Measurements from ENCODE around the gene TC2N. TPM values are rescaled to one million over a fixed set of nuclear protein-coding genes. Genes with fewer than 3 reads are reported as not detected.
"Not testable (repeated sequence)": the region's sequence is repeated elsewhere in the genome, so short reads cannot be mapped to it uniquely, and the experiment has no call there.

The TC2N gene
- total RNA-seq, 1 experiment from 2014 or later = not detected

- not testable (repeated sequence) for H3K9ac ChIP-seq (ENCODE audit: low read length); H3K4me1 ChIP-seq (ENCODE audit: low read length); H3K36me3 ChIP-seq (ENCODE audit: insufficient read depth, low read length); DNase-seq; H3K27ac ChIP-seq (ENCODE audit: low read length); H3K27me3 ChIP-seq (ENCODE audit: low read length); H3K4me2 ChIP-seq (ENCODE audit: low read depth, low read length, poor library complexity, severe bottlenecking); H2AFZ ChIP-seq (ENCODE audit: low read length); H4K20me1 ChIP-seq (ENCODE audit: insufficient read depth, low read depth, low read length); H3K4me3 ChIP-seq (ENCODE audit: low read length); H3K79me2 ChIP-seq (ENCODE audit: low read length); H3K9me2 ChIP-seq (replicated peaks; ENCODE audit: insufficient read depth, low read length)
- H3K9me3 ChIP-seq (ENCODE audit: low read length) = peaks cover 30% of the 10 kb centered on the region
Measured at GRCh38 chr14:91806094-91806493, 61.2 kb downstream of the TC2N start.

GRCh38 chr14:91805659-91806058 lies 61.7 kb downstream of the TC2N start:
- no peaks in the 10 kb centered on the region for H3K36me3 ChIP-seq (ENCODE audit: insufficient read depth, low read length)
- no peak overlapping the region for H3K9ac ChIP-seq (ENCODE audit: low read length)

GRCh38 chr14:91801358-91801757 lies 66.0 kb downstream of the TC2N start:
- Histone ChIP-seq H3K36me3 (ENCODE audit: insufficient read depth, low read length) (no peaks in the 10 kb centered on the region), H3K4me3 (ENCODE audit: low read length) (no peak overlapping the region), H3K4me2 (ENCODE audit: low read depth, low read length, poor library complexity, severe bottlenecking) (no peak overlapping the region), H4K20me1 (ENCODE audit: insufficient read depth, low read depth, low read length) (no peaks in the 10 kb centered on the region), H3K9me2 (replicated peaks; ENCODE audit: insufficient read depth, low read length) (no peaks in the 10 kb centered on the region), H2AFZ (ENCODE audit: low read length) (no peak overlapping the region), H3K4me1 (ENCODE audit: low read length) (no peaks in the 10 kb centered on the region), H3K27me3 (ENCODE audit: low read length) (no peaks in the 10 kb centered on the region; the same call in 1 of the 2 replicates), H3K9me3 (ENCODE audit: low read length) (peaks cover 2% of the 10 kb centered on the region), H3K79me2 (ENCODE audit: low read length) (no peaks in the 10 kb centered on the region), H3K9ac (ENCODE audit: low read length) (no peak overlapping the region), H3K27ac (ENCODE audit: low read length) (no peak overlapping the region)
- DNase-seq = no peak

More at GRCh38 chr14:91805659-91806058, 61.7 kb downstream of the TC2N start:
- peaks cover 25% of the 10 kb centered on the region for H3K9me3 ChIP-seq (ENCODE audit: low read length)
- H3K79me2 ChIP-seq (ENCODE audit: low read length) = no peaks in the 10 kb centered on the region
- H4K20me1 ChIP-seq (ENCODE audit: insufficient read depth, low read depth, low read length) = no peaks in the 10 kb centered on the region
- no peak overlapping the region for H2AFZ ChIP-seq (ENCODE audit: low read length)
- H3K4me1 ChIP-seq (ENCODE audit: low read length) = no peaks in the 10 kb centered on the region
- H3K4me3 ChIP-seq (ENCODE audit: low read length) = no peak overlapping the region
- no peaks in the 10 kb centered on the region for H3K9me2 ChIP-seq (replicated peaks; ENCODE audit: insufficient read depth, low read length)
- H3K27ac ChIP-seq (ENCODE audit: low read length) = no peak overlapping the region
- DNase-seq = no peak
- peaks cover 3% of the 10 kb centered on the region; the same call in 1 of the 2 replicates for H3K27me3 ChIP-seq (ENCODE audit: low read length)
- no peak overlapping the region for H3K4me2 ChIP-seq (ENCODE audit: low read depth, low read length, poor library complexity, severe bottlenecking)

GRCh38 chr14:91796617-91797347 lies 70.6 kb downstream of the TC2N start:
- DNase-seq = no peak

GRCh38 chr14:91793704-91794103 lies 73.6 kb downstream of the TC2N start:
- H2AFZ ChIP-seq (ENCODE audit: low read length) = no peak overlapping the region
- H3K36me3 ChIP-seq (ENCODE audit: insufficient read depth, low read length) = no peaks in the 10 kb centered on the region
- DNase-seq = no peak
- no peak overlapping the region for H3K4me2 ChIP-seq (ENCODE audit: low read depth, low read length, poor library complexity, severe bottlenecking)
- no peak overlapping the region for H3K9ac ChIP-seq (ENCODE audit: low read length)
- H3K27me3 ChIP-seq (ENCODE audit: low read length) = no peaks in the 10 kb centered on the region; the same call in 1 of the 2 replicates
- no peak overlapping the region for H3K27ac ChIP-seq (ENCODE audit: low read length)
- no peaks in the 10 kb centered on the region for H3K4me1 ChIP-seq (ENCODE audit: low read length)
- no peaks in the 10 kb centered on the region for H3K9me3 ChIP-seq (ENCODE audit: low read length)
- no peaks in the 10 kb centered on the region for H4K20me1 ChIP-seq (ENCODE audit: insufficient read depth, low read depth, low read length)
- no peak overlapping the region for H3K4me3 ChIP-seq (ENCODE audit: low read length)
- H3K79me2 ChIP-seq (ENCODE audit: low read length) = no peaks in the 10 kb centered on the region
- no peaks in the 10 kb centered on the region for H3K9me2 ChIP-seq (replicated peaks; ENCODE audit: insufficient read depth, low read length)

More at GRCh38 chr14:91796617-91797347, 70.6 kb downstream of the TC2N start:
- no peak overlapping the region for H3K4me3 ChIP-seq (ENCODE audit: low read length)
- no peak overlapping the region for H3K4me2 ChIP-seq (ENCODE audit: low read depth, low read length, poor library complexity, severe bottlenecking)
- no peak overlapping the region for H3K27ac ChIP-seq (ENCODE audit: low read length)
- no peaks in the 10 kb centered on the region for H3K4me1 ChIP-seq (ENCODE audit: low read length)
- no peaks in the 10 kb centered on the region for H4K20me1 ChIP-seq (ENCODE audit: insufficient read depth, low read depth, low read length)
- H3K9me3 ChIP-seq (ENCODE audit: low read length) = no peaks in the 10 kb centered on the region
- H2AFZ ChIP-seq (ENCODE audit: low read length) = no peak overlapping the region
- H3K9me2 ChIP-seq (replicated peaks; ENCODE audit: insufficient read depth, low read length) = no peaks in the 10 kb centered on the region
- no peaks in the 10 kb centered on the region for H3K79me2 ChIP-seq (ENCODE audit: low read length)
- no peaks in the 10 kb centered on the region; the same call in 1 of the 2 replicates for H3K27me3 ChIP-seq (ENCODE audit: low read length)
- H3K36me3 ChIP-seq (ENCODE audit: insufficient read depth, low read length) = no peaks in the 10 kb centered on the region
- H3K9ac ChIP-seq (ENCODE audit: low read length) = no peak overlapping the region

- H3K36me3 ChIP-seq (ENCODE audit: insufficient read depth, low read length) = no peaks in the 10 kb centered on the region
- no peak for DNase-seq
- no peak overlapping the region for H2AFZ ChIP-seq (ENCODE audit: low read length)
- no peaks in the 10 kb centered on the region for H3K27me3 ChIP-seq (ENCODE audit: low read length)
- H3K79me2 ChIP-seq (ENCODE audit: low read length) = no peaks in the 10 kb centered on the region
- no peak overlapping the region for H3K27ac ChIP-seq (ENCODE audit: low read length)
- no peaks in the 10 kb centered on the region for H4K20me1 ChIP-seq (ENCODE audit: insufficient read depth, low read depth, low read length)
- H3K9me3 ChIP-seq (ENCODE audit: low read length) = no peaks in the 10 kb centered on the region
- no peak overlapping the region for H3K4me3 ChIP-seq (ENCODE audit: low read length)
- H3K9me2 ChIP-seq (replicated peaks; ENCODE audit: insufficient read depth, low read length) = no peaks in the 10 kb centered on the region
- H3K4me2 ChIP-seq (ENCODE audit: low read depth, low read length, poor library complexity, severe bottlenecking) = no peak overlapping the region
- no peaks in the 10 kb centered on the region for H3K4me1 ChIP-seq (ENCODE audit: low read length)
- H3K9ac ChIP-seq (ENCODE audit: low read length) = no peak overlapping the region
Measured at GRCh38 chr14:91786188-91786587, 81.1 kb downstream of the TC2N start.

- Histone ChIP-seq H3K9me3 (ENCODE audit: low read length) (no peaks in the 10 kb centered on the region), H3K4me3 (ENCODE audit: low read length) (no peak overlapping the region), H3K27me3 (ENCODE audit: low read length) (peaks cover 3% of the 10 kb centered on the region; the same call in 1 of the 2 replicates), H3K4me1 (ENCODE audit: low read length) (no peaks in the 10 kb centered on the region), H3K36me3 (ENCODE audit: insufficient read depth, low read length) (no peaks in the 10 kb centered on the region), H3K79me2 (ENCODE audit: low read length) (no peaks in the 10 kb centered on the region), H4K20me1 (ENCODE audit: insufficient read depth, low read depth, low read length) (no peaks in the 10 kb centered on the region), H3K4me2 (ENCODE audit: low read depth, low read length, poor library complexity, severe bottlenecking) (no peak overlapping the region), H2AFZ (ENCODE audit: low read length) (no peak overlapping the region), H3K9ac (ENCODE audit: low read length) (no peak overlapping the region), H3K27ac (ENCODE audit: low read length) (no peak overlapping the region), H3K9me2 (replicated peaks; ENCODE audit: insufficient read depth, low read length) (no peaks in the 10 kb centered on the region)
- no peak for DNase-seq
Measured at GRCh38 chr14:91780452-91780851, 86.9 kb downstream of the TC2N start.

GRCh38 chr14:91778217-91778616 lies 89.1 kb downstream of the TC2N start:
- H2AFZ ChIP-seq (ENCODE audit: low read length) = no peak overlapping the region
- H3K4me3 ChIP-seq (ENCODE audit: low read length) = no peak overlapping the region
- no peaks in the 10 kb centered on the region for H3K36me3 ChIP-seq (ENCODE audit: insufficient read depth, low read length)
- H3K79me2 ChIP-seq (ENCODE audit: low read length) = no peaks in the 10 kb centered on the region
- DNase-seq = no peak
- no peaks in the 10 kb centered on the region for H3K4me1 ChIP-seq (ENCODE audit: low read length)
- H3K4me2 ChIP-seq (ENCODE audit: low read depth, low read length, poor library complexity, severe bottlenecking) = no peak overlapping the region
- H3K9ac ChIP-seq (ENCODE audit: low read length) = no peak overlapping the region
- H3K27me3 ChIP-seq (ENCODE audit: low read length) = peaks cover 3% of the 10 kb centered on the region
- no peak overlapping the region for H3K27ac ChIP-seq (ENCODE audit: low read length)
- H4K20me1 ChIP-seq (ENCODE audit: insufficient read depth, low read depth, low read length) = no peaks in the 10 kb centered on the region
- H3K9me3 ChIP-seq (ENCODE audit: low read length) = no peaks in the 10 kb centered on the region
- no peaks in the 10 kb centered on the region for H3K9me2 ChIP-seq (replicated peaks; ENCODE audit: insufficient read depth, low read length)

All from Karpas-422 (cell line).